Ovary (tissue), 9 donors: Measurements from ENCODE around the gene CCNE1. TPM values are rescaled to one million over a fixed set of nuclear protein-coding genes. Genes with fewer than 3 reads are reported as not detected.

Source experiments
- DNase-seq, 5 donors: peaks; one replicate each; pipeline ENCODE4 v3.0.0-alpha.2; 2019 to 2020
- H3K27ac ChIP-seq, 2 donors: fragments of 200-600 bp; one replicate each; pipeline versions ENCODE4 v1.5.1 to v1.8.0; 2019 to 2022
- H3K27me3 ChIP-seq: fragments of 200-600 bp; one replicate; pipeline ENCODE4 v1.8.0; 2022
- H3K36me3 ChIP-seq: fragments of 200-600 bp; sonication (generic); one replicate; pipeline ENCODE4 v1.5.1; 2019
- H3K4me1 ChIP-seq: one replicate; pipeline ENCODE4 v1.8.1; 2013; ENCODE audit warnings: mild to moderate bottlenecking, moderate library complexity; ENCODE audit not compliant: insufficient read depth
- H3K4me3 ChIP-seq: fragments of 200-600 bp; sonication (generic); one replicate; pipeline ENCODE4 v1.5.1; 2017
- H3K9me3 ChIP-seq, 2 donors: fragments of 200-600 bp in 1 of 2; sonication (generic) in 1 of 2; one replicate each; pipeline versions ENCODE4 v1.5.1 to v1.8.1; 2013 to 2019; ENCODE audit warnings: mild to moderate bottlenecking in 1 of 2, moderate library complexity in 1 of 2
- CTCF ChIP-seq, 3 donors: fragments of 450-650 bp in 2 of 3; fragments of 200-600 bp in 1 of 3; IDR thresholded peaks; one replicate each; pipeline versions ENCODE4 v1.5.1 to v1.8.0; 2016 to 2022; ENCODE audit warnings: antibody characterized with exemption in 3 of 3, mild to moderate bottlenecking in 1 of 3
- EP300 ChIP-seq: sonication (generic); formaldehyde crosslinking; IDR thresholded peaks from one replicate; pipeline ENCODE4 v1.6.1; 2017; ENCODE audit warnings: antibody characterized with exemption
- POLR2A ChIP-seq: fragments of 450-650 bp; IDR thresholded peaks from one replicate; pipeline ENCODE4 v1.6.1; 2017; ENCODE audit warnings: antibody characterized with exemption, mild to moderate bottlenecking, moderate library complexity
- WGBS, 3 donors: extraction: QIAGEN DNeasy Blood & Tissue Kit in 1 of 3; methylation state at CpG; one replicate each; pipeline versions ENCODE4 v1.1.5 to v1.1.7; 2013 to 2017; 5-methylcytosine and 5-hydroxymethylcytosine counted together
- intact Hi-C, 4 donors: fragments of 100-400 bp; cut with DNase I; formaldehyde crosslinking; loops; one replicate each; pipeline versions ENCODE4 v1.11.0 to v1.15.1; 2022 to 2023
- polyA plus RNA-seq, 2 donors: library from polyadenylated mRNA; stranded (reverse); fragments of 200-250 nt in 1 of 2; fragments of 350-450 nt in 1 of 2; fragmentation: Illumina TruSeq in 1 of 2; extraction: RNeasy Lipid Tissue Mini Kit (QIAGEN cat#74804) in 1 of 2; gene quantifications; one replicate each; pipeline ENCODE4 v1.2.3, GENCODE V29; 2013 to 2014
- total RNA-seq, 7 donors: library from RNA; depleted of rRNA in 2 of 7; stranded (reverse); fragments of >200 nt in 2 of 7; fragmentation: NEBNext Ultra II Directional in 3 of 7; extraction: Animal tissue kit (Norgen Biotek cat#: 25700) in 3 of 7; gene quantifications; one replicate each; pipeline versions ENCODE4 v1.1.0 to v1.2.4, GENCODE V29; 2016 to 2023
- donor health status: DM: no; HTN: no; CAD: no; lungs with moderate emphysema.
- donor health status: DM: no; HTN: no; CAD: no.
- donor health status: Bipolar disorder and iron deficiency.
- donor health status: DM: yes; HTN: yes; CAD: no.
- donor health status: DM: no; HTN: no; CAD: no.
- donor health status: DM: yes; HTN: yes; CAD: no.

Gene CCNE1
- total and polyA plus RNA-seq, 9 donors = 0.36 to 2.7 (median 0.98) TPM

- peaks cover 2% of the 10 kb centered on the region for H3K4me1 ChIP-seq
- H3K4me3 ChIP-seq = no peak overlapping the region
- WGBS, 3 donors = 6 to 10% (median 7%) methylated on average over 33 of the region's 33 CpGs
- no peaks in the 10 kb centered on the region for H3K36me3 ChIP-seq
- intact Hi-C loops = loop anchor here (5.0 to 10.0 kb wide), 7 partner anchors 95 to 257 kb away; no protein-coding TSS in a partner anchor
- DNase-seq = no peak
- TF ChIP-seq POLR2A (no peak), CTCF (IDR thresholded peaks at IDR 0.05) (no peak), EP300 (no peak)
- no peak overlapping the region for H3K27ac ChIP-seq
- H3K27me3 ChIP-seq = no peaks in the 10 kb centered on the region
- H3K9me3 ChIP-seq = no peaks in the 10 kb centered on the region
Measured at GRCh38 chr19:29872224-29872731, 60.5 kb downstream of the CCNE1 start.

- no peak overlapping the region for H3K27ac ChIP-seq
- H3K4me3 ChIP-seq = no peak overlapping the region
- H3K36me3 ChIP-seq = no peaks in the 10 kb centered on the region
- 4 to 9% (median 5%) methylated on average over 37 to 77 of the region's 77 CpGs for WGBS, 3 donors
- H3K27me3 ChIP-seq = no peaks in the 10 kb centered on the region
- peaks cover 2% of the 10 kb centered on the region for H3K4me1 ChIP-seq
- no peaks in the 10 kb centered on the region for H3K9me3 ChIP-seq
- intact Hi-C loops = loop anchor here (5.0 to 10.0 kb wide), 7 partner anchors 96 to 258 kb away; no protein-coding TSS in a partner anchor
- TF ChIP-seq POLR2A = no peak
- TF ChIP-seq EP300 = no peak
- TF ChIP-seq CTCF (IDR thresholded peaks at IDR 0.05) = peak; percentile 71 to 74 (median 74)
- DNase-seq = peak; percentile 25 to 66 (median 57)
Measured at GRCh38 chr19:29873024-29873800, 61.4 kb downstream of the CCNE1 start.

Other genes with a start within 250 kb of the CCNE1 start
- gene POP4, start 205.7 kb upstream of the CCNE1 start, total RNA-seq = 10 to 100 TPM; 32.9 to 47.8 (median 36.5) TPM
- 10 to 100 TPM; 42.1 to 92.9 TPM for gene POP4, start 205.7 kb upstream of the CCNE1 start, polyA plus RNA-seq
- gene PLEKHF1, start 146.5 kb upstream of the CCNE1 start, total RNA-seq = 10 to 100 TPM in 6 of 7 donors, 1 to 10 TPM in 1; 9.3 to 19.1 (median 13.8) TPM
- 10 to 100 TPM in 1 of 2 donors, under 1 TPM in 1; 0.92 to 12.5 TPM for gene PLEKHF1, start 146.5 kb upstream of the CCNE1 start, polyA plus RNA-seq
- 10 to 100 TPM; 23.4 to 33.6 (median 25.3) TPM for gene C19orf12, start 96.7 kb upstream of the CCNE1 start, total RNA-seq
- 10 to 100 TPM; 15.6 to 16.7 TPM for gene C19orf12, start 96.7 kb upstream of the CCNE1 start, polyA plus RNA-seq
- gene URI1, start 130.2 kb downstream of the CCNE1 start, total RNA-seq = 10 to 100 TPM; 41.2 to 90.0 (median 67.8) TPM
- gene URI1, start 130.2 kb downstream of the CCNE1 start, polyA plus RNA-seq = 10 to 100 TPM; 39.8 to 62.4 TPM